Prostate gland (tissue), 2 donors: ENCODE results near the gene EPB41L2.

Experiments
- CTCF ChIP-seq, 4 experiments: fragments of 200-600 bp in 2 of 4; fragments of 450-650 bp in 2 of 4; sonication (generic) in 2 of 4; IDR thresholded peaks; 1 replicate in 3 of 4; 2 replicates in 1 of 4; pipeline ENCODE4 v1.5.1; 2016 to 2019; ENCODE audit warnings: antibody characterized with exemption in 4 of 4, mild to moderate bottlenecking in 2 of 4, moderate library complexity in 2 of 4
- POLR2A ChIP-seq: fragments of 450-650 bp; IDR thresholded peaks from one replicate; pipeline ENCODE4 v1.6.1; 2016; ENCODE audit warnings: antibody characterized with exemption, mild to moderate bottlenecking

DNA sequence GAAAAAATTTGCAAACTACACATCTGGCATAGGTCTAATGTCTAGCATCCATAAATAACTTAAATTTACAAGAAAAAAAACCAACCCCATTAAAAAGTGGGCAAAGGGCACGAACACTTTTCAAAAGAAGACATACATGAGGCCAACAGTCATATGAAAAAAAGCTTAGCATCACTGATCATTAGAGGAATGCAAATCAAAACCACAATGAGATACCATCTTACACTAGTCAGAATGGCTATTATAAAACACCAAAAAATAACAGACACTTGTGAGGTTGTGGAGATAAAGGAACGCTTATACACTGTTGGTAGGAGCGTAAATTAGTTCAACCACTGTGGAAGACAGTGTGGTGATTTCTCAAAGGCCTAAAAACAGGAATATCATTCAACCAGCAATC is 33.7 kb upstream of the EPB41L2 start:
- TF ChIP-seq CTCF (IDR thresholded peaks at IDR 0.05), result no peak
- no peak for TF ChIP-seq POLR2A
